ENCODE data around the gene GON4L. TPM values are rescaled to one million over a fixed set of nuclear protein-coding genes. Genes with fewer than 3 reads are reported as not detected.

Gene GON4L
- polyA plus RNA-seq, 4 donors, result 15.3 to 47.2 (median 22.0) TPM

DNA sequence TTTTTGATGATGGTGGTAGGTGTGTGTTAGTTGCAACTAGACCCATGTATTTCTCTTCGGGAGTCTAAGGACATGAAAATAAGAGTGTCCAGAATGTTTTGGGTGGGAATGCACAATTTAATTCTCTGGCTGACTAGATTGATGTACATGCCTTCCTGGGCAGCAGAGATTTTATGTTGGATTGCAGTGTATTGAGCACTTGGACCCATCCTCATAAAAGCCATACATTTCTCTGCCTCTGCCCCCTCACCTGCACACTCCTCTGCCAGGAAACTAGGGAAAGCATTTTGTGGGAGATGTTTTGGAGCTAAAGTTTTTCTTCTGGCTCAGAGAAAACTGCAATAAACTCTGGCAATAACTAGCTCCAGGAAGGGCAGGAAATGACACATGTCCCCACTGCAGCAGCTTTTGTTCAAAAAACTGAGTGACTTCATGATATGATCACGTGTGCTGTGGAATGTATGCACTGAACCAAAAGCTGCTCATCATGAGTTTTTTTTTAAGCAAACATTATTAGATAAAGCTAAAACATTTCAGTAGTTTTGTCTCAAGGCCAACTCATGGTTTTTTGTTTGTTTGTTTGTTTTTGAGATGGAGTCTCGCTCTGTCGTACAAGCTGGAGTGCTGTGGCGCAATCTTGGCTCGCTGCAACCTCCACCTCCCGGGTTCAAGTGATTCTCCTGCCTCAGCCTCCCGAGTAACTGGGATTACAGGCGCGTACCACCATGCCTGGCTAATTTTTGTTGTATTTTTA lies 36.6 kb upstream of the GON4L start:
- peaks cover 0 to 14% (median 0%) of the 10 kb centered on the region in 3 donors for H3K36me3 ChIP-seq (ENCODE audit: control insufficient read depth in 3 of 3, insufficient read depth in 2 of 3, low read depth in 1 of 3, low read length in 3 of 3)
- WGBS, 3 donors, result 64 to 79% (median 76%) methylated on average over 10 of the region's 10 CpGs
- H3K4me3 ChIP-seq (ENCODE audit: low read depth in 1 of 3, low read length in 3 of 3), result no peak overlapping the region
- H3K9me3 ChIP-seq (ENCODE audit: control insufficient read depth in 2 of 2, insufficient read depth in 1 of 2, low read depth in 1 of 2, low read length in 1 of 2), result no peaks in the 10 kb centered on the region
- DNase-seq (peak; percentile 18 to 61), FAIRE-seq (no peak)
- H3K27ac ChIP-seq (ENCODE audit: low read depth in 1 of 3, low read length in 2 of 3), result peak overlapping the region in 2 of 3 donors; percentile 60 to 81
- peaks cover 0 to 13% (median 4%) of the 10 kb centered on the region in 3 donors for H3K4me1 ChIP-seq (ENCODE audit: control insufficient read depth in 3 of 3, insufficient read depth in 2 of 3, low read depth in 1 of 3, low read length in 2 of 3)
- H3K27me3 ChIP-seq (ENCODE audit: control insufficient read depth in 3 of 3, insufficient read depth in 3 of 3, low read length in 3 of 3), result no peaks in the 10 kb centered on the region

DNA sequence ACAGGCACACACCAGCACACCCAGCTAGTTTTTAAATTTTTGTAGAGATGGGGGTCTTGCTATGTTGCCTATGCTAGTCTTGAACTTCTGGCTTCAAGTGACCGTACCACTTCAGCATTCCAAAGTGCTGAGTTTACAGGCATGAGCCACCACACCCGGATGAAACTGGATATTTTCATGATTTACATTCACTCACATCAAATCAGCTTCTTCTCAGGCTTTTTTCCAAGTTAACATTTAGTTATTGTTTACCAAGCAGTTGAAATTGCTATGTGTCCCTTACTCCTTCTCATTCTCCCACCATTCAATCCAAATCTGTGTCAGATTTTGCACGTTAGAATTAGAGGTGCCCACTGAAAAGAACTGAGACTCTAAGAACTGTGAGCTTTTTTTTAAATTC lies 35.8 kb upstream of the GON4L start:
- Histone ChIP-seq H3K4me1 (ENCODE audit: control insufficient read depth in 3 of 3, insufficient read depth in 2 of 3, low read depth in 1 of 3, low read length in 2 of 3) (peaks cover 0 to 13% (median 4%) of the 10 kb centered on the region in 3 donors), H3K4me3 (ENCODE audit: low read depth in 1 of 3, low read length in 3 of 3) (no peak overlapping the region), H3K36me3 (ENCODE audit: control insufficient read depth in 3 of 3, insufficient read depth in 2 of 3, low read depth in 1 of 3, low read length in 3 of 3) (peaks cover 0 to 14% (median 0%) of the 10 kb centered on the region in 3 donors), H3K27me3 (ENCODE audit: control insufficient read depth in 3 of 3, insufficient read depth in 3 of 3, low read length in 3 of 3) (no peaks in the 10 kb centered on the region), H3K9me3 (ENCODE audit: control insufficient read depth in 2 of 2, insufficient read depth in 1 of 2, low read depth in 1 of 2, low read length in 1 of 2) (no peaks in the 10 kb centered on the region), H3K27ac (ENCODE audit: low read depth in 1 of 3, low read length in 2 of 3) (peak overlapping the region in 2 of 3 donors; percentile 40 to 60)
- DNase-seq, result no peak
- WGBS, 3 donors, result 27 to 55% (median 34%) methylated on average over 3 of the region's 3 CpGs
- FAIRE-seq, result no peak

DNA sequence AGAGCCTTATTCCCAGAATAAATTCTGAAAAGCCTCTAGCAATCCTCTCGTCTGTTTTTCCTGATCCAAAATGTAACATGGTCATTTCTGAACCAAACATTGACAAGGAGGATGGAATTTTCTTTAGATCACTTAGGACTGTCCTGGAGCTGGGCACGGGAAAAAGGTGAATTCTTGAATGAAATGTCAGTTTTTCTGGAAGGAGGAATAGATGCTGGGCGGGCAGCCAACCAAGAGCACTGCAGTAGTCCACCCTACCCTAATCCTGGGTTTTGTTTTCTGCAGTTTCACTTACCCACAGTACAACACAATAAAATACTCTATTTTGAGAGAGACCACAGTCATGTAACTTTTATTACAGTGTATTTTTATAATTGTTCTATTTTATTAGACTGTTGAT lies 33.2 kb upstream of the GON4L start:
- Histone ChIP-seq H3K9me3 (ENCODE audit: control insufficient read depth in 2 of 2, insufficient read depth in 1 of 2, low read depth in 1 of 2, low read length in 1 of 2) (no peaks in the 10 kb centered on the region), H3K36me3 (ENCODE audit: control insufficient read depth in 3 of 3, insufficient read depth in 2 of 3, low read depth in 1 of 3, low read length in 3 of 3) (no peaks in the 10 kb centered on the region), H3K4me3 (ENCODE audit: low read depth in 1 of 3, low read length in 3 of 3) (no peak overlapping the region), H3K27me3 (ENCODE audit: control insufficient read depth in 3 of 3, insufficient read depth in 3 of 3, low read length in 3 of 3) (no peaks in the 10 kb centered on the region), H3K27ac (ENCODE audit: low read depth in 1 of 3, low read length in 2 of 3) (no peak overlapping the region), H3K4me1 (ENCODE audit: control insufficient read depth in 3 of 3, insufficient read depth in 2 of 3, low read depth in 1 of 3, low read length in 2 of 3) (peaks cover 0 to 18% (median 4%) of the 10 kb centered on the region in 3 donors)
- FAIRE-seq (no peak), DNase-seq (no peak)
- 51 to 70% (median 56%) methylated on average over 3 of the region's 3 CpGs for WGBS, 3 donors

DNA sequence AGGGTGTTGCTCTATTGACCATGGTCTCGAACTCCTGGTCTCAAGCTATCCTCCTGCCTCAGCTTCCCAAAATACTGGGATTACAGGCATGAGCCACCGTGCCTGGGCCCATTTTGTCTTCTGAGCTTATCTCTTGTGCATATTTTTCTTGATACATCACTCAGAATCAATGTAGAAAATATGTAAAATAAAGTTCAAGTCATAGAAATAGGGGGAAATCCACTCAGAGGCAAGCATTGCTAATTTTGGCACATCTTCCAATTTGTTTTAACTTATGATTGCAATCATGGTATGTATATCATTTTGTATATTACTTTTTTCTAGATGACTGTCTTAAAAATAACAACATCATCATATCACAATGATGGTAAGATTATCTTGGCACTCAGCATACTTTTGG lies 32.6 kb upstream of the GON4L start:
- peaks cover 0 to 24% (median 6%) of the 10 kb centered on the region in 3 donors for H3K4me1 ChIP-seq (ENCODE audit: control insufficient read depth in 3 of 3, insufficient read depth in 2 of 3, low read depth in 1 of 3, low read length in 2 of 3)
- H3K27me3 ChIP-seq (ENCODE audit: control insufficient read depth in 3 of 3, insufficient read depth in 3 of 3, low read length in 3 of 3), result no peaks in the 10 kb centered on the region
- no peaks in the 10 kb centered on the region for H3K9me3 ChIP-seq (ENCODE audit: control insufficient read depth in 2 of 2, insufficient read depth in 1 of 2, low read depth in 1 of 2, low read length in 1 of 2)
- DNase-seq (no peak), FAIRE-seq (no peak)
- no peaks in the 10 kb centered on the region for H3K36me3 ChIP-seq (ENCODE audit: control insufficient read depth in 3 of 3, insufficient read depth in 2 of 3, low read depth in 1 of 3, low read length in 3 of 3)
- no peak overlapping the region for H3K4me3 ChIP-seq (ENCODE audit: low read depth in 1 of 3, low read length in 3 of 3)
- WGBS, 3 donors, result 69 to 75% (median 75%) methylated on average over 2 of the region's 2 CpGs
- no peak overlapping the region for H3K27ac ChIP-seq (ENCODE audit: low read depth in 1 of 3, low read length in 2 of 3)

DNA sequence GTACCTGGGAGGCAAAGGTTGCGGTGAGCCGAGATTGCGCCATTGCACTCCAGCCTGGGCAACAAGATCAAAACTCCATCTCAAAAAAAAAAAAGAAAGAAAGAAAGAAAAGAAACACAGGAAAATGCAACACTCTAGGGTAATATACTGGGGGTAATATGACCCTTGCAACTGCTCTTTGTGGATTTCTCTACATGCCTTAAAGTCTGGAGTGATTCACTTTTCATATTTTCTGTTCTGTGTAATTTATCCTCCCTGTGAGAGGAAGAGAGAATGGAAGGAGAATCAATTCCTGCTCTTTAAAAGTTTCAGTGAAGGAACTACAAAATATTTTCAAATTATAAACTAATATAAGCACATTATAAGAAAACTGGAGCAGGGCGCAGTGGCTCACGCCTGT lies 31.5 kb upstream of the GON4L start:
- no peak for FAIRE-seq
- WGBS, 3 donors, result 90 to 97% (median 93%) methylated on average over 5 of the region's 5 CpGs
- Histone ChIP-seq H3K27ac (ENCODE audit: low read depth in 1 of 3, low read length in 2 of 3) (no peak overlapping the region), H3K9me3 (ENCODE audit: control insufficient read depth in 2 of 2, insufficient read depth in 1 of 2, low read depth in 1 of 2, low read length in 1 of 2) (no peaks in the 10 kb centered on the region), H3K27me3 (ENCODE audit: control insufficient read depth in 3 of 3, insufficient read depth in 3 of 3, low read length in 3 of 3) (no peaks in the 10 kb centered on the region), H3K4me3 (ENCODE audit: low read depth in 1 of 3, low read length in 3 of 3) (no peak overlapping the region), H3K36me3 (ENCODE audit: control insufficient read depth in 3 of 3, insufficient read depth in 2 of 3, low read depth in 1 of 3, low read length in 3 of 3) (no peaks in the 10 kb centered on the region), H3K4me1 (ENCODE audit: control insufficient read depth in 3 of 3, insufficient read depth in 2 of 3, low read depth in 1 of 3, low read length in 2 of 3) (peaks cover 0 to 31% (median 7%) of the 10 kb centered on the region in 3 donors)
- no peak for DNase-seq

DNA sequence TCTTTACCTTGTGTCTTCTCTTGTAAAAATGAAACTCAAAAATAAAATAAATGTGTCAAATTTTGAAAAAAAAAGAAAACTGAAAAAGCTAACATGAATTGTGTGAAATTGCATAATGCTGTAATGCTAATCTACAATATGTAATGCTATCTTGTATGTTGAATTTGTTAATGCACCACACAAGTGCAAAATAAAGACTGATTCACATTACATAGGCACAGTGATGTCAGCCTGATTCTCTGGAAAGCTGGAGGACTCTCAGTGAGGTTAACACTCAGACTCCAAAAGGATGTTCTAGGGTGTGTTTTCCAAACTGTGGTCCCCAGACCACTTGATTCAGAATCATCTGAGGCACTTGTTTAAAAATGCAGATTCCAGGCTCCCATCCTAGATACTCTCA lies 28.0 kb upstream of the GON4L start:
- Histone ChIP-seq H3K4me1 (ENCODE audit: control insufficient read depth in 3 of 3, insufficient read depth in 2 of 3, low read depth in 1 of 3, low read length in 2 of 3) (peaks cover 0 to 54% (median 3%) of the 10 kb centered on the region in 3 donors), H3K9me3 (ENCODE audit: control insufficient read depth in 2 of 2, insufficient read depth in 1 of 2, low read depth in 1 of 2, low read length in 1 of 2) (no peaks in the 10 kb centered on the region), H3K27ac (ENCODE audit: low read depth in 1 of 3, low read length in 2 of 3) (peak overlapping the region in 1 of 3 donors; percentile 90), H3K27me3 (ENCODE audit: control insufficient read depth in 3 of 3, insufficient read depth in 3 of 3, low read length in 3 of 3) (no peaks in the 10 kb centered on the region), H3K36me3 (ENCODE audit: control insufficient read depth in 3 of 3, insufficient read depth in 2 of 3, low read depth in 1 of 3, low read length in 3 of 3) (peaks cover 0 to 3% (median 0%) of the 10 kb centered on the region in 3 donors), H3K4me3 (ENCODE audit: low read depth in 1 of 3, low read length in 3 of 3) (no peak overlapping the region)
- no peak for FAIRE-seq
- no peak for DNase-seq

DNA sequence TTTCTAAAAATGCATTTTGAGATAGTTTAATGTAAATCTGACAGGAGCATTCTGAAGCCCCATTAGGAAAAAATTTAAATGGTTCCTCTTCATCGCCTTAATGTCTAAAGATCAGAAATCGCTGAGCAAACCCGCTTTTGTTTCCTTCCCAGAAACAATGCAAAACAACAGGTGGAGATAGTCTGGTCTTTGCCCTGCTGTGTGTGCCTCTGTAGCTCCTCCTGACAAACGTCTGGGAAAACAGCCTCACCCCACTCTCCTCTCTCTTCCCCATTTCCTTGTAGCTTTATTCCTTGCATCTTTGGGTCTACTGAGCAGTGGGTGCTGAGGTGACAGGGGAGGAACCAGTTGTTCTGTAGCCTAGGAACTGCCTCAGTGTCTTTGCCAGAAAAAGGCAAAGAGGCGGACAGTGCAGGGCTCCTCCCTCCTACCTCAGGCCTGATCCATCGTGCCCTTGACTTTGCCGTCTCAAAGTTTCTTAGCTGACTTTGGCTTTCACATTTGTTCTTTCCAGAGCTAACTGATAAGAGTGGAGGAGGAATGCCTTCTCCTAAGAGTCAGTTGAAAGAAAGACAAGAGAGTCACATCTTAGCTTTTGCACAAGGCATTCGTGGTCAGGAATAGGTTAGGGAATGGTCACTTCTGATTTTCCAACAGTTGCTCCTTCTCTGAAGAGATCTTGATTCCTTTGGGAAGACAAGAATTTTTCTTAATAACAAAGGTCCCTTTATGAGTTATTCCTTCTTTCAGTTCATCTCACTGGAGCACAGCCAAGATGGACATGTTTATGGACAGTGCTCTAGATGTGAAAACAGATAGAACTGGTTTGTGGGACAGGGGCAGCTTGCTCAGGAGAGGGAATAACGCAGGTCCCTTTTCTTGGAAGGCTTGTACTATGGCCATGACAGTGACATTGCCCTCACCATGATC lies 27.3 kb upstream of the GON4L start:
- FAIRE-seq (no peak), DNase-seq (peak; percentile 71 to 75)
- Histone ChIP-seq H3K27me3 (ENCODE audit: control insufficient read depth in 3 of 3, insufficient read depth in 3 of 3, low read length in 3 of 3) (no peaks in the 10 kb centered on the region), H3K27ac (ENCODE audit: low read depth in 1 of 3, low read length in 2 of 3) (peak overlapping the region; percentile 36 to 90 (median 42)), H3K36me3 (ENCODE audit: control insufficient read depth in 3 of 3, insufficient read depth in 2 of 3, low read depth in 1 of 3, low read length in 3 of 3) (peaks cover 0 to 3% (median 0%) of the 10 kb centered on the region in 3 donors), H3K4me1 (ENCODE audit: control insufficient read depth in 3 of 3, insufficient read depth in 2 of 3, low read depth in 1 of 3, low read length in 2 of 3) (peaks cover 0 to 61% (median 3%) of the 10 kb centered on the region in 3 donors), H3K9me3 (ENCODE audit: control insufficient read depth in 2 of 2, insufficient read depth in 1 of 2, low read depth in 1 of 2, low read length in 1 of 2) (no peaks in the 10 kb centered on the region), H3K4me3 (ENCODE audit: low read depth in 1 of 3, low read length in 3 of 3) (no peak overlapping the region)
- WGBS, 3 donors, result 22 to 58% (median 42%) methylated on average over 9 of the region's 9 CpGs

DNA sequence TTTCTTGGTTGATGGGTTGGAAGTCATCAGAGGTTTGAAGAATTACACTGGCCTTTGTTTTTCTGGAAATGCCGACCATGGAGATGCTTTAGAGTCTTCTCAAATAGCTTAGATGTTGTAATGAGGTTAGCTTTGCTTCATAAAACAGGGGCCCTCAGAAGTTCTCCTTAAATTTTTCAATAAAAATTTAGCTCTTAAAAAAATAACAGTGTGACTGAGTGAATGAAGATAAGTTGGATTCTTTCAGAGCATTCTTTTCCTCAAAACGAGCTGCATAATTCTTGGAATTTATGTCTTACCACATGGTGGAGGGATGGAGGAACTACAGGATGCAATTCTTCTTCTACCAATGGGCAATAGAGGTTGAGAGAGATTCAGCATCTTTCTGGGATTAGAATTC lies 25.8 kb upstream of the GON4L start:
- DNase-seq (no peak), FAIRE-seq (no peak)
- Histone ChIP-seq H3K27ac (ENCODE audit: low read depth in 1 of 3, low read length in 2 of 3) (peak overlapping the region in 1 of 3 donors; percentile 90), H3K9me3 (ENCODE audit: control insufficient read depth in 2 of 2, insufficient read depth in 1 of 2, low read depth in 1 of 2, low read length in 1 of 2) (no peaks in the 10 kb centered on the region), H3K36me3 (ENCODE audit: control insufficient read depth in 3 of 3, insufficient read depth in 2 of 3, low read depth in 1 of 3, low read length in 3 of 3) (peaks cover 0 to 9% (median 0%) of the 10 kb centered on the region in 3 donors), H3K4me1 (ENCODE audit: control insufficient read depth in 3 of 3, insufficient read depth in 2 of 3, low read depth in 1 of 3, low read length in 2 of 3) (peaks cover 0 to 62% (median 3%) of the 10 kb centered on the region in 3 donors), H3K27me3 (ENCODE audit: control insufficient read depth in 3 of 3, insufficient read depth in 3 of 3, low read length in 3 of 3) (no peaks in the 10 kb centered on the region), H3K4me3 (ENCODE audit: low read depth in 1 of 3, low read length in 3 of 3) (no peak overlapping the region)
- WGBS, 3 donors, result 56 to 70% (median 66%) methylated on average over 2 of the region's 2 CpGs
